GM10266 (cell line): ENCODE measurements around the gene ATXN2L.
A peak's percentile ranks its signal among the peaks of the same experiment; 100 is the strongest.
"Not testable (repeated sequence)": the region's sequence is repeated elsewhere in the genome, so short reads cannot be mapped to it uniquely, and the experiment has no call there.

Experiments used
- DNase-seq: peaks from one replicate; pipeline ENCODE4 v3.0.0; 2012; ENCODE audit errors: extremely low spot score
- TF ChIP-seq, protein P1 (sequence below): IDR thresholded peaks from 2 replicates; pipeline ENCODE4 v1.5.1; 2012; ENCODE audit warnings: mild to moderate bottlenecking, low read depth; ENCODE audit not compliant: control insufficient read depth, insufficient read depth; ENCODE audit errors: missing control alignments

ATXN2L gene

DNA sequence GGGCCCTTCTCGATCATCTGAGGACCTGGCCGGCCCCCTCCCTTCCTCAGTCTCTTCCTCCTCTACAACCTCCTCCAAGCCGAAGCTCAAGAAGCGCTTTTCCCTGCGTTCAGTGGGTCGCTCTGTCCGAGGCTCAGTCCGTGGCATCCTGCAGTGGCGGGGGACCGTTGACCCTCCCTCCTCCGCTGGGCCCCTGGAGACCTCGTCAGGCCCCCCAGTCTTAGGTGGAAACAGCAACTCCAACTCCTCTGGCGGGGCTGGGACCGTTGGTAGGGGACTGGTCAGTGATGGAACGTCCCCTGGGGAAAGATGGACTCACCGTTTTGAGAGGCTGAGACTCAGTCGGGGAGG is 43.6 kb downstream of the ATXN2L start:
- TF ChIP-seq, protein P1, sequence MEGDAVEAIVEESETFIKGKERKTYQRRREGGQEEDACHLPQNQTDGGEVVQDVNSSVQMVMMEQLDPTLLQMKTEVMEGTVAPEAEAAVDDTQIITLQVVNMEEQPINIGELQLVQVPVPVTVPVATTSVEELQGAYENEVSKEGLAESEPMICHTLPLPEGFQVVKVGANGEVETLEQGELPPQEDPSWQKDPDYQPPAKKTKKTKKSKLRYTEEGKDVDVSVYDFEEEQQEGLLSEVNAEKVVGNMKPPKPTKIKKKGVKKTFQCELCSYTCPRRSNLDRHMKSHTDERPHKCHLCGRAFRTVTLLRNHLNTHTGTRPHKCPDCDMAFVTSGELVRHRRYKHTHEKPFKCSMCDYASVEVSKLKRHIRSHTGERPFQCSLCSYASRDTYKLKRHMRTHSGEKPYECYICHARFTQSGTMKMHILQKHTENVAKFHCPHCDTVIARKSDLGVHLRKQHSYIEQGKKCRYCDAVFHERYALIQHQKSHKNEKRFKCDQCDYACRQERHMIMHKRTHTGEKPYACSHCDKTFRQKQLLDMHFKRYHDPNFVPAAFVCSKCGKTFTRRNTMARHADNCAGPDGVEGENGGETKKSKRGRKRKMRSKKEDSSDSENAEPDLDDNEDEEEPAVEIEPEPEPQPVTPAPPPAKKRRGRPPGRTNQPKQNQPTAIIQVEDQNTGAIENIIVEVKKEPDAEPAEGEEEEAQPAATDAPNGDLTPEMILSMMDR, result no peak

DNA sequence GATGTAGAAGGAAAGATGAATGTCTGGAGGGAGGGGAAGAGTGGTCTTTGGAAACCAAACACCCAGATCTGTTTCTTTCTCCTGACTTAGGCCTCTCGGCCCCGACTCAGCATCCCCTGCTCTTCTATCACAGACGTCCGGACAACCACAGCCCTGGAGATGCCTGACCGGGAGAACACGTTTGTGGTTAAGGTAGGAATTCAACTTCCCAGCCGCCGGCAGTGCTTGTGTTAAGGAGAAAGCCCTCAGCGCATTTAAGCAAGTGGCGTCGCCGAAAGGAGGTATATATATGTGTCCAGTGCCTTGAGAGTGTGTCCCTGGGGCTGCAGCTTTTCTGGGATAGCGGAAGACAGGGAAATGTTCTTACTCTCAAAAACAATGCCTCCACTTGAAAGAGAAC is 44.4 kb downstream of the ATXN2L start:
- no peak for DNase-seq
- TF ChIP-seq, protein P1, result no peak

More for the DNA sequence above, 43.6 kb downstream of the ATXN2L start:
- no peak for DNase-seq

DNA sequence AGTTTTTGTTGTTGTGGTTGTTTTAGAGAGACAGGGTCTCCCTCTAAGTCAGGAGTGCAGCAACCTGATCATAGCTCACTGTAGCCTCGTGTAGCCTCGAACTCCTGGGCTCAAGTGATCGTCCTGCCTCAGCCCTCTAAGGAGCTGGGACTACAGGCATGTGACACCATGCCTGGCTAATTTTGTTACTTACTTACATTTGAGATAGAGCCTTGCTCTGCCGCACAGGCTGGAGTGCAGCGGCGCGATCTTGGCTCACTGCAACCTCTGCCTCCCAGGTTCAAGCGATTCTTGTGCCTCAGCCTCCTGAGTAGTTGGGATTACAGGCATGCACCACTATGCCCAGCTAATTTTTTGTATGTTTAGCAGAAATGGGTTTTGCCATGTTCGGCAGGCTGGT is 44.8 kb downstream of the ATXN2L start:
- not testable (repeated sequence) for DNase-seq

DNA sequence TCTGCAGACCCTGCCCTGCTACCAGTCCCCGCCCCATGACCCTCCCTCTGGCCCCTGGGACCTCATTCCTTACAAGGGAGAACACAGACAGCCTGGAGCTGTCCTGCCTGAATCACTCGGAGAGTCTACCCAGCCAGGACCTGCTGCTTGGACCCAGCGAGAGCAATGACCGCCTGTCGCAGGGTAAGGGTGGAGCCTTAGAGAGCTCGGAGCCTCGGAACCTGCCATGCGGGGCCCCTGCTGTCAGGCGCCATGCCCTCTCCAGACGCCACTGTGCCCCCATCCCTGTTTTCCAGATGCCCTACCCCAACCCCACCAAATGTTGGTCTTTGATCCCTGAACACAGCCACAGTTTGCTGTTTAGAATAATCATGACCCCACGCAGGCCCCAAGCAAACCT is 46.4 kb downstream of the ATXN2L start:
- TF ChIP-seq, protein P1, result no peak
- no peak for DNase-seq

DNA sequence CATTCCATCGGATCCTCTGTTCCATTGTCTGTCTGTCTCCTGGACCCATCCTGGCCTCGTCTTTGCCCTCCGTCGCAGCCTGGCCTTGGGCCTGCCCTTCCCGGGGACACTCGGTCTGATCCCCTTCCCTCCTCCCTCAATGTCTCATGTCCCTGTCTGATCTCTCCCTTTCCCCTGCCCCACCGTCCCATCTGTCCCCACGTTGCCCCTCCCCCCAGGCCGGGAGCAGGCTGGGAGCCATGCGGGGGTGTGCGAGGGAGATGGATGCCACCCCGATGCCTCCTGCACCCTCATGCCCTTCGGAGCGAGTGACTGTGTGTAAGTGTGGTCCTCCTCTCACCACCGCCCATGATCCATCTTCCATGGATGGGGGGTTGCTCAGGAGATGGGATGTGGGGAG is 50.2 kb downstream of the ATXN2L start:
- TF ChIP-seq, protein P1, result no peak
- no peak for DNase-seq

DNA sequence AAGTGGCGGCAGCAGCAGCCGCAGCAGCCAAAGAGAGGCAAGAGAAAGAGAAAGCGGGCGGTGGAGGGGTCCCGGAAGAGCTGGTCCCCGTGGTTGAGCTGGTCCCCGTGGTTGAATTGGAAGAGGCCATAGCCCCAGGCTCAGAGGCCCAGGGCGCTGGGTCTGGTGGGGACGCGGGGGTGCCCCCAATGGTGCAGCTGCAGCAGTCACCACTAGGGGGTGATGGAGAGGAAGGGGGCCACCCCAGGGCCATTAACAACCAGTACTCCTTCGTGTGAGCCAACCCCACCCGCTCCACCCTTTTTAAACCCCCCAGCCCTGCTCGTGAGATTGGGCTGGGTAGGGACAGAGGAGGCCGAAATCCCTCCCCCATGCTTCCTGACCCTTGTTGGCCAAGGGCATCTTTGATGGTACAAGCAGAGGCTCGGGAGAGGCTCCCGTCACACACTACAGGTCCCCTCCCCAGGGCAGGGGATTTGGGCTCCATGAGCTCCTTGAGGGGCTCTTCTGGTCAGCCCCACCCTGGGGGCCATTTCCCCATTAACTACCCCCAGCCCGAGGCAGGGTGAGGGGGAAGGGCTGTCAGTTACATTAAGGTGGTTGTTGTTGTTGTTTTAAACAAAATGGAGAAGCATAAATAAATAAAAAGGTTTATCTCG is 50.9 kb downstream of the ATXN2L start:
- TF ChIP-seq, protein P1, result peak; percentile 71
- peak; percentile 78 for DNase-seq

DNA sequence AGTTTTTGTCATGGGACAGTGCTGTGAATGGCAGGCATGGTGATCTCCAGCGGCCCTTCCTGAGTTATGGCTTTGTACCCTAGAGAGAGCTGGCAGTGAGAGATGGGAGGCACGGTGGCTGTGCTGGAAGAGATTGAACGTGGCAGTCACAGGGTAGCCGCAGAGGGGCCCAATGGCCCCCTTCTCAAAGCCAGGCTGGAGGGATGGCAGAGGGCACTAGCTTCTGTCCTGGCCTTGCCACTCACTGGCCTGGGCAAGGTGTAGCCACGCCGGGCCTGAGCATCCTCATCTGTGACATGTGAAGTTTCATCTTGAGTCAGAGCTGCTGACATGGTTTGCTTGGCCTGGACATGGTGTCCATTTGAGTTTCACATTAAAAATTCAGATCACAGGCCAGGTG is 51.6 kb downstream of the ATXN2L start:
- TF ChIP-seq, protein P1, result no peak
- no peak for DNase-seq
